Fibroblast of lung (primary cell): Measurements from ENCODE around the gene SCUBE1. TPM values are rescaled to one million over a fixed set of nuclear protein-coding genes. Genes with fewer than 3 reads are reported as not detected.

Source experiments
- DNase-seq, 2 donors: peaks; one replicate each; pipeline versions ENCODE4 v3.0.0 to v3.0.0-alpha.2; 2010; ENCODE audit warnings: low read depth in 2 of 2
- H2AFZ ChIP-seq: 2 replicates; pipeline ENCODE4 v1.5.1; 2012; ENCODE audit warnings: low read length, control low read depth, inconsistent platforms
- H3K27ac ChIP-seq: 2 replicates; pipeline ENCODE4 v1.5.1; 2011; ENCODE audit warnings: low read length, control low read depth; ENCODE audit not compliant: insufficient read depth
- H3K27me3 ChIP-seq: 2 replicates; pipeline ENCODE4 v1.5.1; 2011; ENCODE audit warnings: mild to moderate bottlenecking, low read length; ENCODE audit not compliant: control insufficient read depth, insufficient read depth
- H3K36me3 ChIP-seq: 2 replicates; pipeline ENCODE4 v1.5.1; 2011; ENCODE audit warnings: low read length; ENCODE audit not compliant: control insufficient read depth, insufficient read depth
- H3K4me1 ChIP-seq: 2 replicates; pipeline ENCODE4 v1.5.1; 2011; ENCODE audit warnings: low read length; ENCODE audit not compliant: control insufficient read depth, insufficient read depth; ENCODE audit errors: extremely low read depth
- H3K4me2 ChIP-seq: 2 replicates; pipeline ENCODE4 v1.5.1; 2011; ENCODE audit warnings: low read length, control low read depth; ENCODE audit not compliant: insufficient read depth; ENCODE audit errors: extremely low read depth
- H3K4me3 ChIP-seq, 4 experiments: fragments of 200-600 bp in 1 of 4; sonication (generic) in 1 of 4; replicated peaks in 1 of 4; 2 replicates each; pipeline ENCODE4 v1.5.1; 2011 to 2016; ENCODE audit warnings: low read length in 4 of 4, low read depth in 3 of 4, mild to moderate bottlenecking in 3 of 4, control low read depth in 2 of 4, inconsistent platforms in 1 of 4, mixed read lengths in 1 of 4; ENCODE audit not compliant: insufficient read depth in 1 of 4; ENCODE audit errors: control extremely low read depth in 1 of 4
- H3K79me2 ChIP-seq: 2 replicates; pipeline ENCODE4 v1.5.1; 2012; ENCODE audit warnings: mild to moderate bottlenecking, low read length, inconsistent platforms; ENCODE audit not compliant: control insufficient read depth, insufficient read depth
- H3K9ac ChIP-seq: 2 replicates; pipeline ENCODE4 v1.5.1; 2011; ENCODE audit warnings: mild to moderate bottlenecking, low read length, control low read depth; ENCODE audit not compliant: insufficient read depth
- H3K9me3 ChIP-seq: 2 replicates; pipeline ENCODE4 v1.5.1; 2012; ENCODE audit warnings: low read depth, low read length; ENCODE audit not compliant: control insufficient read depth, insufficient read depth
- H4K20me1 ChIP-seq: 2 replicates; pipeline ENCODE4 v1.5.1; 2011; ENCODE audit warnings: low read length; ENCODE audit not compliant: control insufficient read depth, insufficient read depth; ENCODE audit errors: extremely low read depth
- EZH2 ChIP-seq: IDR thresholded peaks from 2 replicates; pipeline ENCODE4 v1.5.1; 2012; ENCODE audit warnings: low read length, control low read depth, mild to moderate bottlenecking; ENCODE audit errors: missing control alignments
- polyA plus RNA-seq, 2 donors: library from polyadenylated mRNA; depleted of rRNA in 1 of 2; stranded (reverse) in 1 of 2; unstranded in 1 of 2; fragments of >200 nt; gene quantifications; 2 replicates each; pipeline ENCODE4 v1.2.1, GENCODE V29; 2011 to 2012; ENCODE audit warnings: missing spikeins in 1 of 2
- total RNA-seq: library from RNA; depleted of rRNA; stranded (reverse); fragments of >200 nt; gene quantifications from 2 replicates; pipeline ENCODE4 v1.2.1, GENCODE V29; 2014
- TF ChIP-seq, protein P1 (sequence below), 2 donors: IDR thresholded peaks in 1 of 2; conservative IDR thresholded peaks in 1 of 2; 1 replicate in 1 of 2; 2 replicates in 1 of 2; pipeline ENCODE4 v1.5.1; 2011 to 2012; ENCODE audit warnings: low read length in 2 of 2, control low read depth in 1 of 2, inconsistent platforms in 1 of 2, low read depth in 1 of 2, mild to moderate bottlenecking in 1 of 2

Gene SCUBE1
- total and polyA plus RNA-seq, 2 donors (not counting 1 experiment from before 2014, with no cell fraction given) = 0.17 TPM; not detected in 1

DNA sequence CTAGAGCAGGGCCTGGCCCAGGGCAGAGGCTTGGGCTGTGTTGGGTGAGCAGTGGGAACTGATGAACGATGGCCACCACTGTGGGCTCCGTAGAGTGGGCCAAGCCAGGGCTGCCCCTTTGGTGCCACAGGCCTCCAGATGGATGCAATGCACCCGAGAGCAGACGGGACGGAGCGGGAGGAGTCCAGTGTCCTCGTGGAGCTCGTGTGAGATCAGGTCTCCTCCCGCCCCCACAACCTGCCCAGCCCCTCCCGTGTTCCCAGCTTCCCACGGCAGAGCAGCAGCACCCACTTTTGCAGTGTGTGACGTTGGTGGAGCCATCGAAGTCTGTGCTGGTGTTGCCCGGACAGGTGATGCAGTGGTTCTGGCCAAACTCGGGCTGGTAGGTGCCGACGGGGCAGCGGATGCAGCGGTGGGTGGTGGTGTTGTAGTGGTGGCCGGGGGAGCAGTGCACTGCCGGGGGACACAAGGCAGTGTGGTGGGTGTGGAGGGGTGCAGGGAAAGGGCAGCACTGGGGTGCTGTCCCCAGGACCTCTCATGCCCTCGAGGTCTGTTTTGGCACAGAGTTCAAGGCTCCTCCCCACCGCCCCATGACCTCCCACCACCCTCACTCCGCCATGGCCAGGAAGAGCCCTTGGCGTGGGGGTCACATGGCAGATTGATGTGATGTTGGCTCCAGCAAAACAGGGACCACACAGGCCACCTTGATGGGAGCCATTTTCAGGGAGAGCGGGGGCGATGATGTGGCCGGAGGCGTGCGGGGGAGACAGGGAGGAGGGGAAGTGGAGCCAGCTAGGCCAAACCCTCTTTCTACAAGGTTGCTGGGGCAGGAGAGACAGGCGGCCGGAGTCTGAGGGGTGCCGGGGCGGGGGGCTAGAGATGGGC lies 132.3 kb downstream of the SCUBE1 start:
- Histone ChIP-seq H3K9ac (no peak overlapping the region), H3K36me3 (no peaks in the 10 kb centered on the region), H3K4me2 (no peak overlapping the region), H3K4me3 (no peak overlapping the region), H2AFZ (no peak overlapping the region), H3K4me1 (no peaks in the 10 kb centered on the region), H4K20me1 (no peaks in the 10 kb centered on the region), H3K27me3 (peaks cover 3% of the 10 kb centered on the region), H3K79me2 (no peaks in the 10 kb centered on the region), H3K27ac (no peak overlapping the region), H3K9me3 (no peaks in the 10 kb centered on the region)
- DNase-seq = no peak
- TF ChIP-seq, protein P1, sequence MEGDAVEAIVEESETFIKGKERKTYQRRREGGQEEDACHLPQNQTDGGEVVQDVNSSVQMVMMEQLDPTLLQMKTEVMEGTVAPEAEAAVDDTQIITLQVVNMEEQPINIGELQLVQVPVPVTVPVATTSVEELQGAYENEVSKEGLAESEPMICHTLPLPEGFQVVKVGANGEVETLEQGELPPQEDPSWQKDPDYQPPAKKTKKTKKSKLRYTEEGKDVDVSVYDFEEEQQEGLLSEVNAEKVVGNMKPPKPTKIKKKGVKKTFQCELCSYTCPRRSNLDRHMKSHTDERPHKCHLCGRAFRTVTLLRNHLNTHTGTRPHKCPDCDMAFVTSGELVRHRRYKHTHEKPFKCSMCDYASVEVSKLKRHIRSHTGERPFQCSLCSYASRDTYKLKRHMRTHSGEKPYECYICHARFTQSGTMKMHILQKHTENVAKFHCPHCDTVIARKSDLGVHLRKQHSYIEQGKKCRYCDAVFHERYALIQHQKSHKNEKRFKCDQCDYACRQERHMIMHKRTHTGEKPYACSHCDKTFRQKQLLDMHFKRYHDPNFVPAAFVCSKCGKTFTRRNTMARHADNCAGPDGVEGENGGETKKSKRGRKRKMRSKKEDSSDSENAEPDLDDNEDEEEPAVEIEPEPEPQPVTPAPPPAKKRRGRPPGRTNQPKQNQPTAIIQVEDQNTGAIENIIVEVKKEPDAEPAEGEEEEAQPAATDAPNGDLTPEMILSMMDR (conservative IDR thresholded peaks at IDR 0.05 in 1 of 2, IDR thresholded peaks at IDR 0.05 in 1 of 2; ENCODE audit: low read depth in 1 of 2, low read length in 2 of 2) = no peak
- no peak for TF ChIP-seq EZH2

DNA sequence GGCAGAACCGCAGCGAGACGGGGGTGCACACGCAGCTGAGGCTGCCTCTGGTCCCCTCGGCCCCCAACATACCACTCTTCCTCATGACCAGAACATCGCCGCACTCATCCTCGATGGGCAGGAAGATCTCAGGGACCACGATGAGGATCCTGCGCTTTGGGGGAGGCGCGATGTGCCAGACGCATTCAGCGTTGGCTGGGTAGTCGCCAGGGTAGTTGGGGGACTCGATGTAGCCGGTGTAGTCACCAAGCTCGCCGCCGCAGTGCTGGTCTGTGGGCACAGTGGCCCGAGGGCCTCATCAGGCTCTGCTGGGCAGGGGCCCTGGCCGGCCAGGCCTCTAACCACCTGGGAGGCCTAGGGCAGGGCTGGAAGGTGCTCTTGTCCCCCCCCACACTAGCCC lies 133.2 kb downstream of the SCUBE1 start:
- no peaks in the 10 kb centered on the region for H3K4me1 ChIP-seq
- H3K4me3 ChIP-seq = no peak overlapping the region
- H3K9me3 ChIP-seq = no peaks in the 10 kb centered on the region
- H3K79me2 ChIP-seq = no peaks in the 10 kb centered on the region
- H3K9ac ChIP-seq = no peak overlapping the region
- no peak for DNase-seq
- TF ChIP-seq, protein P1 (conservative IDR thresholded peaks at IDR 0.05 in 1 of 2, IDR thresholded peaks at IDR 0.05 in 1 of 2; ENCODE audit: low read depth in 1 of 2, low read length in 2 of 2) = no peak
- no peak for TF ChIP-seq EZH2
- H3K27ac ChIP-seq = no peak overlapping the region
- no peaks in the 10 kb centered on the region for H4K20me1 ChIP-seq
- H3K27me3 ChIP-seq = peaks cover 1% of the 10 kb centered on the region
- no peak overlapping the region for H3K4me2 ChIP-seq
- no peaks in the 10 kb centered on the region for H3K36me3 ChIP-seq
- no peak overlapping the region for H2AFZ ChIP-seq

DNA sequence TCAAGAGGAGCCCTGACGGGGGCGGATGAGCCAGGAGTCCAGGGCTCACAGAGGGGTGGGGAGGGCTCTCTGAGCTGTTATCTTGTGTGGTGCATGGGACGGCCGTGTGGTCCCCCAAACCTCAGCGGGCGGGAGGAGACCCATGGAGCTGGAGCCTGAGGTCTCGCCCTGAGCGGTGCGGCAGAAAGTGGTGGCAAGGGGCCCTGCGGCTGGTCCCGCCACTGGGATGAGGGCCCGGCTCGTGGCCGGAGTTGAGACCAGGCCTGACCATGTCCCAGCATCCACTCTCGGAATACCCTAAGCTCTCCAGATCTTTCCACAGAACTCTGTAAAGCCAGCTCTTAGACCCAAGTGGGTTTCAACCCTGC lies 133.7 kb downstream of the SCUBE1 start:
- Histone ChIP-seq H3K4me1 (no peaks in the 10 kb centered on the region), H3K9me3 (no peaks in the 10 kb centered on the region), H3K4me3 (no peak overlapping the region), H3K27me3 (no peaks in the 10 kb centered on the region), H4K20me1 (no peaks in the 10 kb centered on the region), H3K4me2 (no peak overlapping the region), H3K36me3 (no peaks in the 10 kb centered on the region), H2AFZ (no peak overlapping the region), H3K79me2 (no peaks in the 10 kb centered on the region), H3K9ac (no peak overlapping the region), H3K27ac (no peak overlapping the region)
- no peak for DNase-seq
- no peak for TF ChIP-seq EZH2
- TF ChIP-seq, protein P1 (conservative IDR thresholded peaks at IDR 0.05 in 1 of 2, IDR thresholded peaks at IDR 0.05 in 1 of 2; ENCODE audit: low read depth in 1 of 2, low read length in 2 of 2) = no peak
